Uterus (tissue), 4 donors: ENCODE measurements around the gene USP34. TPM values are rescaled to one million over a fixed set of nuclear protein-coding genes. Genes with fewer than 3 reads are reported as not detected.

Source experiments
- DNase-seq, 2 donors: peaks; one replicate each; pipeline ENCODE4 v3.0.0-alpha.2; 2019 to 2020
- H3K27ac ChIP-seq, 2 donors: fragments of 200-600 bp; sonication (generic); 1 replicate in 1 of 2; 2 replicates in 1 of 2; pipeline ENCODE4 v1.5.1; 2016 to 2018
- H3K27me3 ChIP-seq, 2 donors: fragments of 200-600 bp; sonication (generic); one replicate each; pipeline ENCODE4 v1.5.1; 2018 to 2019; ENCODE audit warnings: control low read depth in 1 of 2
- H3K36me3 ChIP-seq, 2 donors: fragments of 200-600 bp; sonication (generic); one replicate each; pipeline ENCODE4 v1.5.1; 2019; ENCODE audit warnings: control low read depth in 1 of 2
- H3K4me1 ChIP-seq, 2 donors: fragments of 200-600 bp; sonication (generic); one replicate each; pipeline ENCODE4 v1.5.1; 2018 to 2019; ENCODE audit warnings: control low read depth in 1 of 2
- H3K4me3 ChIP-seq, 2 donors: fragments of 200-600 bp; sonication (generic); 1 replicate in 1 of 2; 2 replicates in 1 of 2; pipeline ENCODE4 v1.5.1; 2018 to 2019; ENCODE audit warnings: mild to moderate bottlenecking in 1 of 2
- H3K9me3 ChIP-seq, 2 donors: fragments of 200-600 bp; sonication (generic); one replicate each; pipeline ENCODE4 v1.5.1; 2019; ENCODE audit warnings: control low read depth in 1 of 2
- CTCF ChIP-seq, 4 experiments: fragments of 200-600 bp in 2 of 4; fragments of 450-650 bp in 2 of 4; sonication (generic) in 2 of 4; IDR thresholded peaks; one replicate each; pipeline ENCODE4 v1.5.1; 2016 to 2019; ENCODE audit warnings: antibody characterized with exemption in 4 of 4, mild to moderate bottlenecking in 2 of 4, moderate library complexity in 1 of 4
- POLR2A ChIP-seq, 2 donors: fragments of 450-650 bp; IDR thresholded peaks; one replicate each; pipeline ENCODE4 v1.6.1; 2016; ENCODE audit warnings: antibody characterized with exemption in 2 of 2, mild to moderate bottlenecking in 1 of 2, moderate library complexity in 1 of 2
- intact Hi-C: fragments of 100-400 bp; cut with DNase I; formaldehyde crosslinking; loops from one replicate; pipeline ENCODE4 v1.15.1; 2023; ENCODE audit warnings: low total_unique reads
- total RNA-seq, 4 donors: library from RNA; depleted of rRNA in 3 of 4; stranded (reverse); fragments of >200 nt in 3 of 4; gene quantifications; one replicate each; pipeline versions ENCODE4 v1.1.0 to v1.2.4, GENCODE V29; 2014 to 2023
- donor health status: DM: yes; HTN: yes; CAD: no.

The USP34 gene
- total RNA-seq, 4 donors from 2014 or later = 93.8 to 246 (median 184) TPM

- H3K36me3 ChIP-seq = no peaks in the 10 kb centered on the region
- H3K4me1 ChIP-seq = peaks cover 5% of the 10 kb centered on the region in 2 donors
- intact Hi-C loops = no loop called here
- DNase-seq = no peak
- H3K9me3 ChIP-seq = no peaks in the 10 kb centered on the region
- no peak for TF ChIP-seq POLR2A (IDR thresholded peaks at IDR 0.05)
- no peak for TF ChIP-seq CTCF (IDR thresholded peaks at IDR 0.05)
- no peaks in the 10 kb centered on the region for H3K27me3 ChIP-seq
- H3K4me3 ChIP-seq = no peak overlapping the region
- H3K27ac ChIP-seq = no peak overlapping the region
These were observed 51.3 kb downstream of the USP34 start for GRCh38 chr2:61419570-61419969.

- Histone ChIP-seq H3K36me3 (no peaks in the 10 kb centered on the region), H3K4me3 (no peak overlapping the region), H3K27ac (no peak overlapping the region), H3K9me3 (no peaks in the 10 kb centered on the region), H3K4me1 (peaks cover 5% of the 10 kb centered on the region in 2 donors), H3K27me3 (no peaks in the 10 kb centered on the region)
- intact Hi-C loops = no loop called here
- no peak for DNase-seq
- TF ChIP-seq CTCF (IDR thresholded peaks at IDR 0.05) (no peak), POLR2A (IDR thresholded peaks at IDR 0.05) (no peak)
These were observed 51.8 kb downstream of the USP34 start for GRCh38 chr2:61419129-61419528.

- Histone ChIP-seq H3K27me3 (no peaks in the 10 kb centered on the region), H3K4me1 (peaks cover 5% of the 10 kb centered on the region in 2 donors)
- intact Hi-C loops = no loop called here
These were observed 53.8 kb downstream of the USP34 start for GRCh38 chr2:61416871-61417645.

GRCh38 chr2:61415265-61415664 lies 55.6 kb downstream of the USP34 start:
- no peak overlapping the region for H3K27ac ChIP-seq
- H3K4me1 ChIP-seq = peaks cover 0 to 5% of the 10 kb centered on the region in 2 donors
- no peak overlapping the region for H3K4me3 ChIP-seq
- H3K9me3 ChIP-seq = no peaks in the 10 kb centered on the region
- intact Hi-C loops = no loop called here
- no peaks in the 10 kb centered on the region for H3K36me3 ChIP-seq
- DNase-seq = no peak
- H3K27me3 ChIP-seq = no peaks in the 10 kb centered on the region
- TF ChIP-seq POLR2A (IDR thresholded peaks at IDR 0.05) (no peak), CTCF (IDR thresholded peaks at IDR 0.05) (no peak)

More at GRCh38 chr2:61416871-61417645, 53.8 kb downstream of the USP34 start:
- no peaks in the 10 kb centered on the region for H3K9me3 ChIP-seq
- no peak for DNase-seq
- H3K36me3 ChIP-seq = no peaks in the 10 kb centered on the region
- H3K27ac ChIP-seq = no peak overlapping the region
- TF ChIP-seq CTCF (IDR thresholded peaks at IDR 0.05) (no peak), POLR2A (IDR thresholded peaks at IDR 0.05) (no peak)
- H3K4me3 ChIP-seq = no peak overlapping the region

DNA sequence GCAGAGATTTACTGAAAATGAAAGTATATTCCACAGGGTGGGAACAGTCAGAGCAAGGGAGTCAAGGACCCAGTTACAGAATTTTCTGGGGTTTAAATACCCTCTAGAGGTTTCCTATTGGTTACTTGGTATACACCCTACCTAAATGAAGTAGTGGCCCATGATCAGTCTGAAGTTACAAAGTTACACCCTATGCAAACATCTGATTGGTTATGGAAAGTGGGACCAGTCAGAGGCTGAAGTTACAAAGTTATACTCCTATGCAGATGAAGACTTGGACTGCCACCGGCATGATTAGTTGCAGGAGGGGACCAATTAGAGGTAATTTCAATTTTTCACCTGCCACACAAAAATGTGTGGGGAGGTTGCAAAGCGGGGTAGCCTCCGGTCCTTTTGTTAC lies 56.2 kb downstream of the USP34 start:
- Histone ChIP-seq H3K4me1 (peaks cover 0 to 5% of the 10 kb centered on the region in 2 donors), H3K27me3 (no peaks in the 10 kb centered on the region), H3K36me3 (no peaks in the 10 kb centered on the region), H3K27ac (no peak overlapping the region), H3K4me3 (no peak overlapping the region), H3K9me3 (no peaks in the 10 kb centered on the region)
- TF ChIP-seq POLR2A (IDR thresholded peaks at IDR 0.05) (no peak), CTCF (IDR thresholded peaks at IDR 0.05) (no peak)
- intact Hi-C loops = no loop called here
- no peak for DNase-seq
